Measurements from ENCODE around the gene PPP1R16B. TPM values are rescaled to one million over a fixed set of nuclear protein-coding genes. Genes with fewer than 3 reads are reported as not detected.

The PPP1R16B gene
- polyA plus RNA-seq, 3 donors = 2.9 to 9.0 (median 6.8) TPM

- WGBS, 3 donors = 74 to 90% (median 87%) methylated on average over 2 of the region's 2 CpGs
- no peak overlapping the region for H3K27ac ChIP-seq (ENCODE audit: low read depth, low read length)
Measured at GRCh38 chr20:38882600-38882999, 77.1 kb downstream of the PPP1R16B start.

- H3K27ac ChIP-seq (ENCODE audit: low read depth, low read length) = no peak overlapping the region
- WGBS, 3 donors = 45 to 53% (median 48%) methylated on average over 20 of the region's 20 CpGs
Measured at GRCh38 chr20:38883081-38883980, 77.8 kb downstream of the PPP1R16B start.

GRCh38 chr20:38883981-38884733, 78.7 kb downstream of the PPP1R16B start:
- no peak overlapping the region for H3K27ac ChIP-seq (ENCODE audit: low read depth, low read length)
- WGBS, 3 donors = 86 to 89% (median 86%) methylated on average over 13 of the region's 13 CpGs

GRCh38 chr20:38885357-38885756, 79.9 kb downstream of the PPP1R16B start:
- H3K27ac ChIP-seq (ENCODE audit: low read depth, low read length) = no peak overlapping the region
- WGBS, 3 donors = 56 to 74% (median 67%) methylated on average over 6 of the region's 6 CpGs

- no peak overlapping the region for H3K27ac ChIP-seq (ENCODE audit: low read depth, low read length)
- WGBS, 3 donors = 71 to 79% (median 74%) methylated on average over 12 to 13 of the region's 13 CpGs
Measured at GRCh38 chr20:38888059-38888831, 82.7 kb downstream of the PPP1R16B start.

GRCh38 chr20:38889050-38889449, 83.6 kb downstream of the PPP1R16B start:
- WGBS, 3 donors = 78 to 89% (median 80%) methylated on average over 2 of the region's 2 CpGs
- no peak overlapping the region for H3K27ac ChIP-seq (ENCODE audit: low read depth, low read length)

GRCh38 chr20:38889792-38890496, 84.4 kb downstream of the PPP1R16B start:
- WGBS, 3 donors = 58 to 74% (median 73%) methylated on average over 13 of the region's 13 CpGs
- no peak overlapping the region for H3K27ac ChIP-seq (ENCODE audit: low read depth, low read length)

GRCh38 chr20:38890497-38890818, 85.0 kb downstream of the PPP1R16B start:
- WGBS, 3 donors = 74 to 84% (median 76%) methylated on average over 3 of the region's 3 CpGs
- no peak overlapping the region for H3K27ac ChIP-seq (ENCODE audit: low read depth, low read length)

GRCh38 chr20:38892091-38892981, 86.8 kb downstream of the PPP1R16B start:
- 79 to 88% (median 86%) methylated on average over 11 of the region's 11 CpGs for WGBS, 3 donors
- no peak overlapping the region for H3K27ac ChIP-seq (ENCODE audit: low read depth, low read length)

- 22 to 43% (median 26%) methylated on average over 6 of the region's 6 CpGs for WGBS, 3 donors
- H3K27ac ChIP-seq (ENCODE audit: low read depth, low read length) = no peak overlapping the region
Measured at GRCh38 chr20:38893056-38893564, 87.6 kb downstream of the PPP1R16B start.

GRCh38 chr20:38893565-38894090, 88.1 kb downstream of the PPP1R16B start:
- H3K27ac ChIP-seq (ENCODE audit: low read depth, low read length) = no peak overlapping the region

GRCh38 chr20:38894091-38894847, 88.8 kb downstream of the PPP1R16B start:
- H3K27ac ChIP-seq (ENCODE audit: low read depth, low read length) = no peak overlapping the region
- WGBS, 3 donors = 18 to 26% (median 24%) methylated on average over 25 to 30 of the region's 30 CpGs

More at GRCh38 chr20:38893565-38894090, 88.1 kb downstream of the PPP1R16B start:
- WGBS, 3 donors = 1 to 15% (median 7%) methylated on average over 19 to 25 of the region's 25 CpGs

GRCh38 chr20:38895098-38895949, 89.8 kb downstream of the PPP1R16B start:
- H3K27ac ChIP-seq (ENCODE audit: low read depth, low read length) = no peak overlapping the region
- WGBS, 3 donors = 76 to 83% (median 81%) methylated on average over 9 of the region's 9 CpGs

GRCh38 chr20:38896009-38896594, 90.6 kb downstream of the PPP1R16B start:
- H3K27ac ChIP-seq (ENCODE audit: low read depth, low read length) = no peak overlapping the region

GRCh38 chr20:38897267-38897666, 91.8 kb downstream of the PPP1R16B start:
- H3K27ac ChIP-seq (ENCODE audit: low read depth, low read length) = no peak overlapping the region
- WGBS, 3 donors = 84 to 86% (median 85%) methylated on average over 4 of the region's 4 CpGs
